HG02870 (cell line): ENCODE measurements around the gene PGAP2.
"Not testable (repeated sequence)": the region's sequence is repeated elsewhere in the genome, so short reads cannot be mapped to it uniquely, and the experiment has no call there.

Experiments used
- ATAC-seq: cut with Tn5 transposase; IDR thresholded peaks from one replicate; pipeline ENCODE4 v1.9.1; 2021; ENCODE audit warnings: mild to moderate bottlenecking, moderate library complexity; ENCODE audit not compliant: unreplicated experiment

PGAP2 gene

DNA sequence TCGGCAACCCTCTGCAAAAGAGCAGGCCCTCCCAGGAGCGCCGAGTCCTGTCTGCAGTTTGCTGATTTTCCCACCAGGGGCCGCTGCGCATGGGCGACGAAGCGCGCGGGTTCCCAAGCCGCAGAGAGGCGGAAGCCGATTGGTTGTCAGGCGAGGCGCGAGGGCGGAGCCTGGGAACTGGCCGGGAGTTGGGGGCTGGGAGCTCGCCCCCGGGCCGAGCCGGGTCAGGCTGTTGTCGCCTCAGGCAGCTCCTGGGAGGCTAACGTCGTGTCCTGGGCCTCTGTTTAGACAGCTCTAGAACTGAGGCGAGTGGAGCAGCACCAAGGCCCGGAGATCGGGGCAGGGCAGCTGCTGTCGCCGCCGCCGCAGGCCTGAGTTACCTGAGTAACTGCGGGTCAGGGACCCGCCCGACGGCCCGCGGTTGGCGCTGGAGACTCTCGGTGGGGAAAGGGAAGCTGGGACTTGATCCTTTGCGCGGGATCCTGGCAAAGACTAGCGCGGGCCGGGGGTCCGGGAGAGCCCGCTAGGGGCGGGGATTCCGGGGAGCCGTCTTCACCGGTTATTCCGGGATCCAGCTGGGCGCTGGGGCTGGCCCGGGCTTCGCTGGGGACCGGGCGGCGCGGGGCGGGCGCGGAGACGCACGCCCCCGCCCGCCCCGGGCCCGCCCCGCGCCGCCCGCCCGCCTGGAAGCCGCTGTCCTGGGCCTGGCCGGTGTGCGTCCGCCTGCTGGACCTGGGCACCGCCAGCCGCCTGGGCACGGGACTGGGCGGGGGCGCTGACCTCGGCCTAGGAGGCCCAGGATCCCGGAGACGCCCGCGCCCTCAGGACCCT is 46.8 kb downstream of the PGAP2 start, which contains the start of gene STIM1:
STIM1 (plus strand) TSS at position 688 of the 831 bp plus-strand sequence. CDS start 607 bp downstream, outside the sequence.
- peak; percentile 66 for ATAC-seq

DNA sequence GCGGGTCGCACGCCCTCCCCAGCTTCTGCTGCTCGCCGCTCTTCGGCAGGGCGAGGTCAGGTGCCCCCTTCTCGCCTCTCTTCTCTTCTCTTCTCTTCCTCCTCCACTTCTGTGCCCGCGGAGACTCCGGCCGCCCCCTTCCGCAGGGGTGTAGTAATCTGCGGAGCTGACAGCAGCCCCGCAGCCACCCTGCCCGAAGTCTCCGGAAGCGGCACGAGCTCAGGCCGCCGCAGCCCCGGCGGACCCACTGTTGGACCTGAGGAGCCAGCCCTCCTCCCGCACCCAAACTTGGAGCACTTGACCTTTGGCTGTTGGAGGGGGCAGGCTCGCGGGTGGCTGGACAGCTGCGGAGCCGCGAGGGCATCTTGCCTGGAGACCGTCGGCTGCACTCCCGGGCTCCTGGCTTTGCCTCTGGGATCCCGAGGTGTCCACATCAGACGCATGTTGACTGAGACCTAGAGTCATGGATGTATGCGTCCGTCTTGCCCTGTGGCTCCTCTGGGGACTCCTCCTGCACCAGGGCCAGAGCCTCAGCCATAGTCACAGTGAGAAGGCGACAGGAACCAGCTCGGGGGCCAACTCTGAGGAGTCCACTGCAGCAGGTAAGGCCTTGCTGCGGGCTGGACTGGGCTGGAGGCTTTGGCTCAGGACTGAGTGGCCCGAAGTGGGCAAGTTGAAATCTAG is 47.6 kb downstream of the PGAP2 start:
- peak; percentile 18 for ATAC-seq

- no peak for ATAC-seq
Observed at GRCh38 chr11:3856856-3857553, 48.6 kb downstream of the PGAP2 start.

GRCh38 chr11:3857628-3858027 is 49.3 kb downstream of the PGAP2 start:
- ATAC-seq = no peak

GRCh38 chr11:3859373-3859881 is 51.1 kb downstream of the PGAP2 start:
- ATAC-seq = peak; percentile 24

GRCh38 chr11:3860375-3860774 is 52.0 kb downstream of the PGAP2 start:
- no peak for ATAC-seq

DNA sequence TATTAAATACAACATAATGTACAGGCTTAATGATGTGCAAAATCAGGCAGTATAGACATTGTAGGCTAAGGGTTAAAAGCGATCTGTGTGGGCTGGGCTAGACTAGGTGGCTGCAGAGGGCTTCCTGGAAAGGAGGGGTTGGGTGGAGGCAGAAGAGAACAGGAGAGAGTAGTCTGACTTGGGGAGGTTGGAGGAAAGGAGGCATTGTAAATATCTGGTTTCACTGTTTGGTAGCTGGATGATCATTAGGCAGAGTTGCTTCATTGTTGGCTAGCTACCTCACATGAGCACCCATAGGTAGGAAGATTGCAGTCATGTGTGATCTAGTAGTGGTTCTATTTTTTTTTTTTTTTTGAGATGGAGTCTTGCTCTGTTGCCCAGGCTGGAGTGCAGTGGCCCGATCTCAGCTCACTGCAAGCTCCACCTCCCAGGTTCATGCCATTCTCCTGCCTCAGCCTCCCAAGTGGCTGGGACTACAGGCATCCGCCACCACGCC is 52.6 kb downstream of the PGAP2 start:
- not testable (repeated sequence) for ATAC-seq

DNA sequence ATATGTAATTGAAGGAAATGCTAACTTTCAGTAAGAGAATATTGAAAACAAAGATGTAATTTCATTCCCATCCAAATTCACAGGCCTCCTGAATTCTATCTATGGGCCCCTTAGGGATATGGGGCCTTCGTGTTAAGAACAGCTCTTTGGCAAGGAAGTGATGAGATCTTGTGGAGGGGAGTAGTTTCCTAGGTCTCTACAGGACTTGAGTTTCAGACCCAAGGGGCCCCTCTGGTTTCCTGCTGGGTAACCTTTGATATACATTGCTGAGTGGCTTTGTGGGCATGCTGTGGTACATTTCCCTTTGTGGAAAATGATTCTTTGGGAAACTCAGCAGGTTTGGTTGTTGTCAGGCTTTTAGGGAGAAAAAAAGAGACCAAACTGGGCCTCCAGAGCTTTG is 53.3 kb downstream of the PGAP2 start:
- no peak for ATAC-seq

GRCh38 chr11:3865388-3866193 is 57.2 kb downstream of the PGAP2 start:
- ATAC-seq = no peak

- no peak for ATAC-seq
Observed at GRCh38 chr11:3866206-3866605, 57.8 kb downstream of the PGAP2 start.

- no peak for ATAC-seq
Observed at GRCh38 chr11:3866836-3867208, 58.5 kb downstream of the PGAP2 start.

DNA sequence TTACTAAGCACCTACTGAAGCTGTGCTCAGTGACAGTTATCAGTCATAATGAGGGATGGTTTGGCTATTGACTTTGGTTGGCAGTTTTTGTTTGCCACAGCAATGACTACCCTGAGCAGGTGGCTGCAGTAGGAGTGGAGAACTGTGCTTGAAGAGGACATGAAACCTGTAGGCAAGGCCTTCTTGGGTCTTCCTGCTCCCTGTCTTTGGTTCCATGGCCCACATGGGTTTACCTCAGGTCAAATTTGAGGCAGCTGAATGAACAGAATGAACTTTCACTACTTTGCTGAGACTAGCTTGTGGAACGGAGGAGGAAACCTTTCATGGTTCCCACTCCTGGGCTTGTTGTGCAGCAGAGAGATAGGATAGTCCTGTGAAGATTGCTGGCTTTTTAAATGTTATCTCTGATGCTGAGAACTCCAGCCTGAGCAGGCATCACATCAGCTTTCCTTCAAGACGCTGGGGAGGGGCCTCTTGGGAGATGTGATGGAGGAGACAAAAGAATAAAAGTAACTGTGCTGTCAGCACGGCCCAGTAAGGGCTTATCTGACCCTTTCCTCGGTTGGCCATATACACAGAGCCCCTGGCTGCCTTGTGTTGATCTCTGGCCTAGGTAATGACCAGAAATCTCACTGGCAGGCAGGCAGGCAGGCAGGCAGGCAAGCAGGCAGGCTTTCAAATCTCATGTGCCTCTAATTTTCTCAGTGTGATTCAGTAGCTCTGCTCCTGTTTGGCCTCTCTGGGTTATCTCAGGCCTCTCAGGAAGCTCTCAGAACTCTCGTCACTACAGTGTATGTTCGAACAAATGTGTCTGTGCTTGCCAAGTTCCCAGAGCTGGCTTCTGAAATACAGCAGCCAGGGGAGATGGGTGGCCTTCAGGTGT is 59.1 kb downstream of the PGAP2 start:
- peak; percentile 45 for ATAC-seq

- ATAC-seq = no peak
Observed at GRCh38 chr11:3873712-3874349, 65.5 kb downstream of the PGAP2 start.
